ENCODE measurements around the gene CYB5RL.
A peak's percentile ranks its signal among the peaks of the same experiment; 100 is the strongest.
"Not testable (repeated sequence)": the region's sequence is repeated elsewhere in the genome, so short reads cannot be mapped to it uniquely, and the experiment has no call there.

Gene CYB5RL

GRCh38 chr1:54225378-54225777 lies 25.5 kb upstream of the CYB5RL start:
- no peak for DNase-seq

GRCh38 chr1:54224233-54224632 lies 24.4 kb upstream of the CYB5RL start:
- DNase-seq, result no peak

GRCh38 chr1:54223441-54224202 lies 23.8 kb upstream of the CYB5RL start:
- DNase-seq, result no peak

DNA sequence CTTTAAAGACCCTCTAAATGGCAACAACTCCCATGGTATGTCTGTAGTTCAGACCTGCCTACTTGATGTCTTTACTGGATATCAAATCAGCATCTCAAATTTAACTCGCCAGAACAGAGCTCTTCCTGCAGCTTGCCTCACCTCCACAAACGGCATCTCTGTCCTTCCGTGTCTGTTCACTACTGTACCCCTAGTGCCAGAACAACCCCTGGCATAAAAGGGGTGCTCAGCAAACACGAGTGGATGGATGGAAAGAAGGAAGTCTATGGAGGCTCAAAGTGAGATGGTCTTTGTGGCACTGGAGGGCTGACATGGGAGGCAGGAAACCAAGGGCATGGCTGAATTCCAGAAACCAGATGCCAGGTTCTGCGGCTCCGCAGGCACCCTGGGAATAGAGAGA lies 22.9 kb upstream of the CYB5RL start:
- no peak for DNase-seq

DNA sequence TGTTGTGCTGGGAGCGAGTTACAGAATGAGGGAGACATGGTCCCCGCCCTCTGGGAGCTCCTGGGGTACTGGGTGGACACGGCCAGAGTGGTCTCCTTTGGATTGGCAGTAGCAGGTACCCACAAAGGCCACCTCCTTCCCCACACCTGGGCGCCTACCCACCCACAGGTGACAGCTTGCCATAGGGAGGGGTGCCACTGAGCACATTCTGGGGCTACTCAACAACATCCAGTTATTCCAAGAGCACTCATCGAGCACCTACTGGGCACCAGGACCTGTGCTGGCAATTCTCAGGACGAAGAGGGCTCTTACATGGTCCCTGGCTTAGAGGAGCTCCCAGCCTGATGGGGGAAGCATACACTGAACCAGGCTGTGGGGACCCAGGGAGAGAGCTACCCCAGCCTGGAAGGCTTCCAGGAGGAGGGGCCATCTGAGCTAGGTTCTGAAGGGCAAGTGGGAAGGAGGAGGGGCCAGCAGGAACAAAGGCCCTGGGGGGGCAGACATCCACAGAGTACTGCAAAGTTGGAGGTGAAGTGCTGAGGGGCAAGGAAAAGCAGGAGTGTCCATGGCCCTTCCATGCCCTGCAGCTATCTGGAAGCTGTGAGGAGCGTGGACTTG lies 22.1 kb upstream of the CYB5RL start:
- peak in 1 of 2 experiments; percentile 13 for DNase-seq

GRCh38 chr1:54221113-54221834 lies 21.4 kb upstream of the CYB5RL start:
- DNase-seq, result no peak

DNA sequence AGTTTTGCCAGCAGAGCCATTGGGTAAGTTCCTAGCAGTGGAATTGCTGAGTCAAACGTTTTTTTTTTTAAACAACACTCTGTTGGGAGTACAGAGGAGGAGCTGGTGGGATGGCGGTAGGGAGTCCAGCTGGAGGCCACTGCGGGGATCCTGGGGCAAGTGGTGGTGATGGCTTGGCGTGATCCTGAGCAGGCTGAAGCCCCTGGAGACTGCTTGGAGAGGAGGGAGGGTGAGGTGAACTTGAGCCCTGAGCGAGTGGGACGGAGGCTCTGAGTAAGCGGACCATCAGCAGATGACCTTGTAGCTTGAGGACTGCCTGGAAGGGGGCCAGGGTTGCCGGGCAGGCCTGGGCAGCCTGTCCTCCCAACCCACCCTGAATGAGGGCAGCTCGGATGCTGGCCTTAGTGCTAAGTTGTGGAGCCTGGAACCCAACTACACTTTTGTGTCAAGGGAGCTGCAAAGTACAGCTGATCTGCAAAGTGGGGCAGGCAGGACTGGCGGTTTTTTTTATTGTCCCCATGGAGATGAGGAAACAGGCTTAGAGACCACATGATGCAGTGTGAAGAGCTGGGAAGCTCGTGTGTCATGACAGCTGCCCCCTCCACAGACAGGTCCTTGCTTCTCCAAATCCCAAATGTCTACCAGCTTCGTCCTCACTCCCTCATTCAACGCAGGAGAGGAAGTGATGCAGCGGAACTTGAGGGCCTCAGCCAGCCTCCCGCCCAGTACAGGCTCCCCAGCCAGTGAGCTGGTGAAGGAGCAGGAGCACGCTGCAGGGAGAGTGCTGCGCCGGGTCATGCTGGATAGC lies 20.4 kb upstream of the CYB5RL start:
- no peak for DNase-seq

GRCh38 chr1:54219688-54220003 lies 19.8 kb upstream of the CYB5RL start:
- no peak for DNase-seq

DNA sequence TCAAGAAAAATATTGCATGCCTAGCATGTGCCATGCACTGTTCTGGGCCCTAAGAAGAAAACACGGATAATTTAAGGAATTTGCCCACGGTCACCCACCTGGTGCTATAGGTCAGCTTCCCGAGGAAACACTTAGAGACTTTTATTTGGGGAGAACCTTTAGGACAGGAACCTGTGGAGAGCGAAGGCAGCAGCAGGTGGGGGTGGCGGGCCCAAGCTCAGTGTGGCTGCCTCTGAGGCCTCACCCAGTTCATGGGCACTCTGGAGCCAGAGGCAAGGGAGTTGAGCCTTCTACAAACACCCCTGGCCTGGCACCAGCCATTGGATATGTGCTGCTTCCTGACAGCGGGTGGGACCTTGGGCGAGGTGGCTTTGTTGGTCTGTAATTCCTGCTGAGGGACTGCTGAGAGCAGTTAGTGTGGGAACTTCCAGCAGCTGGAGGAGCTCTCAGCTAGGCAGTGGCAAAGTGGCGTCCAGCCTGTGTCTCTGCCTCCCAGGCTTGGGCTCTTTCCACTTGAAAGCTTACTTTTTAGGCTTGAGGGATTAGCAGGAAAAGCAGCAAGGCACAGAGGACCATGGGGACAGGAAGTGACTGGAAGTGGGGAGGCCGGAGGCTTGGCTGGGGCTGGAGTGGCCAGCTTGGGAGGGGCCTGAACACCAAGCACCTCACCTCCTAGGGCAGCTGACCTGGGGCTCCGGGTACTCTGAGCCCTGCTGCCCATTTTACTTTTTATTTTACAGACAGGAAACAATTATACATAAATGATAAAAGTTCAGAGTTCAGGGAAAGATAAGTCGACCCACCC lies 19.3 kb upstream of the CYB5RL start:
- no peak for DNase-seq

- DNase-seq, result no peak
These were observed 15.7 kb upstream of the CYB5RL start for GRCh38 chr1:54215523-54215922.

- DNase-seq, result no peak
These were observed 13.0 kb upstream of the CYB5RL start for GRCh38 chr1:54212872-54213271.

DNA sequence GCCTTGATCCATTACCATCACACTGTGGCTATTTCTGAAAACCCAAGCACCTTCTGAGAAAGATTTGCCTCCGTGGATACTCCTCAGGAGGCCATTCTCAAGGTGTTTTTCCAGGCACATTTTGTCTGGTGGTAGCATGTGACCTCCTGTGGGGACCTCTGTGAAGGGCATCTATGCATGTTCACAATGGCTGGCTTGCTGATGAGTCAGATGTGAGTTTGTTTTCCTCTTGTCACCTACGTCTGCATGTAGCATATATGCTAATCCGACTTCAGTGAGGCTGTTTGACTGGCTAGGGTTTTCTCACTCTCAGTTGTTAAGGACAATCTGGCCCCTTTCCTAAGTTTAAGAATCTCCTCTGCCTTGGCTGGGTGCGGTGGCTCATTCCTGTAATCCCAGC lies 8.1 kb upstream of the CYB5RL start:
- not testable (repeated sequence) for DNase-seq

GRCh38 chr1:54207287-54207686 lies 7.5 kb upstream of the CYB5RL start:
- DNase-seq, result no peak

DNA sequence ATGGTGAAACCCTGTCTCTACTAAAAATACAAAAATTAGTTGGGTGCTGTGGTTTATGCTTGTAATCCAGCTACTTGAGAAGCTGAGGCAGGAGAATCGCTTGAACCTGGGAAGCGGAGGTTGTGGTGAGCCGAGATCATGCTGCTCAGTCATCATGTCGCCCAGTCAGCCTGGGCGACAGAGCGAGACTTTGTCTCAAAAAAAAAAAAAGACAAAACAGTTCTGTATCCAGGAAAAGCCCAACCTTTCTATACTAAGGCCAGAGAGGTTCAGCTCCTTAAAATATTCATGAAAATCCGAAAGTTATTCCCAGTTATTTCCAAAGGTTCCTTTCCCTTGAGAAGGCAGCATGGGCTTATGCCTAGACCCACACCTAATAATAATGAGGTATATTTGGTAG lies 4.4 kb upstream of the CYB5RL start:
- DNase-seq, result no peak

- no peak for DNase-seq
These were observed 728 bp upstream of the CYB5RL start for GRCh38 chr1:54200519-54200997.

DNA sequence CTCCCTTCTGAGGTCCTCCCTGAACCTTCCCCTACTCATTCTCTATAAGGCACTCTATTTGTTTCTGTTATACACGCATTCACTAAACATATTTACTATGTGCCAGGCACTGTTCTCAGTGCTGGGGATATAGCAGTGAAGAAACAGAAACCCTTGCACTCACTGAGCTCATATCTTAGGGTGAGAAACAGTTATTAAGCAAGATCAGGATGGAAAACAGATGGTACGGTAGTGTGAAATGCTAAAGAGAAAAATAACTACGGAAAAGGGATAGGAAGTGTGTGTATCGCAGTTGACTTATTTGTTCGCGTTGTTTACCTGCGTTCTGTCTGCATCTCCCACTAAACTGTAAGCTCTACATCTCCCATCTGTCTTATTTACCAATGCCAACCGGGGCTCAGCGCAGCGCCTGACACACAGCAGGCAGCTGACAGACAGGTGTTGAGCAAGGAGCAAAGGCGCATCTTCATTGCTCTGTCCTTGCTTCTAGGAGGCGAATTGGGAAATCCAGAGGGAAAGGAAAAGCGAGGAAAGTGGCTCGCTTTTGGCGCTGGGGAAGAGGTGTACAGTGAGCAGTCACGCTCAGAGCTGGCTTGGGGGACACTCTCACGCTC lies 572 bp downstream of the CYB5RL start:
- DNase-seq, result no peak

- DNase-seq, result no peak
These were observed 6.4 kb downstream of the CYB5RL start for GRCh38 chr1:54193453-54193852.

DNA sequence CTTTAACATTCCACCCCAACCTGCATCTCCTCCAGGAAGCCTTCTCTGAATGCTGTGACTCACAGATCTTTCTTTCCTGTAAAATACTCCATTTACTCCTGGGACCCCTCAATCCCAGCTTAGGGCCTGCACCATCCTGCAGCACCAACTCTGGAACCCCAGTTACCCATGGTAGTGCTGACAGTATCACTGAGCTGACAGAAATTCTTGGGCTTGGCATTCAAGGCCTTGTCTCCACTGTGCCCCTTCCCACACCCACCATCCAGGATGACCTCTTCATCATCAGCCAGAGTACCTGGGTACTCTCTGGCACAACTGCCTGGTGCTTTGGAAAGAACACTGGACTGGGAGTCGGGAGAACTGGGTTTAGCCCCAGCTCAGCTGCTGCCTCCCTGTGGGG lies 8.3 kb downstream of the CYB5RL start:
- DNase-seq, result no peak

GRCh38 chr1:54190526-54190925 lies 9.3 kb downstream of the CYB5RL start:
- DNase-seq, result no peak

GRCh38 chr1:54188291-54188690 lies 11.5 kb downstream of the CYB5RL start:
- DNase-seq, result no peak

GRCh38 chr1:54186056-54186455 lies 13.8 kb downstream of the CYB5RL start:
- no peak for DNase-seq
